Measurements from ENCODE around the gene NUDT8.
"Not testable (repeated sequence)": the region's sequence is repeated elsewhere in the genome, so short reads cannot be mapped to it uniquely, and the experiment has no call there.

Gene NUDT8

GRCh38 chr11:67605231-67606011, 24.3 kb downstream of the NUDT8 start:
- Histone ChIP-seq H3K4me3 (ENCODE audit: insufficient read length, low read depth) (no peak overlapping the region), H3K4me1 (ENCODE audit: insufficient read depth, insufficient read length) (peaks cover 21% of the 10 kb centered on the region), H3K9me3 (ENCODE audit: insufficient read depth, low read length) (peaks cover 26% of the 10 kb centered on the region), H3K36me3 (ENCODE audit: insufficient read depth, insufficient read length, low read length) (peaks cover 24% of the 10 kb centered on the region), H3K9ac (ENCODE audit: insufficient read length, low read depth) (peak overlapping the region; percentile 38), H3K27me3 (ENCODE audit: insufficient read depth, insufficient read length) (no peaks in the 10 kb centered on the region)
- TF ChIP-seq YY1 (IDR thresholded peaks at IDR 0.05; ENCODE audit: insufficient read depth, insufficient read length) (no peak), ZNF274 (IDR thresholded peaks at IDR 0.05; ENCODE audit: low read depth, low read length) (no peak), SUZ12 (IDR thresholded peaks at IDR 0.05; ENCODE audit: extremely low read depth, insufficient read depth, insufficient read length) (no peak)
- no peak for DNase-seq (ENCODE audit: low read depth, low spot score)

GRCh38 chr11:67604815-67605214, 24.9 kb downstream of the NUDT8 start:
- no peak overlapping the region for H3K4me3 ChIP-seq (ENCODE audit: insufficient read length, low read depth)
- H3K36me3 ChIP-seq (ENCODE audit: insufficient read depth, insufficient read length, low read length), result peaks cover 18% of the 10 kb centered on the region
- no peaks in the 10 kb centered on the region for H3K27me3 ChIP-seq (ENCODE audit: insufficient read depth, insufficient read length)
- H3K9ac ChIP-seq (ENCODE audit: insufficient read length, low read depth), result peak overlapping the region; percentile 38
- H3K9me3 ChIP-seq (ENCODE audit: insufficient read depth, low read length), result peaks cover 30% of the 10 kb centered on the region
- DNase-seq (ENCODE audit: low read depth, low spot score), result no peak
- H3K4me1 ChIP-seq (ENCODE audit: insufficient read depth, insufficient read length), result peaks cover 21% of the 10 kb centered on the region
- no peak for TF ChIP-seq ZNF274 (IDR thresholded peaks at IDR 0.05; ENCODE audit: low read depth, low read length)
- TF ChIP-seq SUZ12 (IDR thresholded peaks at IDR 0.05; ENCODE audit: extremely low read depth, insufficient read depth, insufficient read length), result no peak
- TF ChIP-seq YY1 (IDR thresholded peaks at IDR 0.05; ENCODE audit: insufficient read depth, insufficient read length), result no peak

GRCh38 chr11:67604119-67604518, 25.6 kb downstream of the NUDT8 start:
- not testable (repeated sequence) for H3K9ac ChIP-seq (ENCODE audit: insufficient read length, low read depth); DNase-seq (ENCODE audit: low read depth, low spot score); H3K27me3 ChIP-seq (ENCODE audit: insufficient read depth, insufficient read length); H3K4me3 ChIP-seq (ENCODE audit: insufficient read length, low read depth)
- peaks cover 11% of the 10 kb centered on the region for H3K36me3 ChIP-seq (ENCODE audit: insufficient read depth, insufficient read length, low read length)
- H3K9me3 ChIP-seq (ENCODE audit: insufficient read depth, low read length), result peaks cover 37% of the 10 kb centered on the region
- peaks cover 21% of the 10 kb centered on the region for H3K4me1 ChIP-seq (ENCODE audit: insufficient read depth, insufficient read length)

- no peak overlapping the region for H3K4me3 ChIP-seq (ENCODE audit: insufficient read length, low read depth)
- H3K4me1 ChIP-seq (ENCODE audit: insufficient read depth, insufficient read length), result peaks cover 19% of the 10 kb centered on the region
- H3K9ac ChIP-seq (ENCODE audit: insufficient read length, low read depth), result no peak overlapping the region
- peaks cover 58% of the 10 kb centered on the region for H3K9me3 ChIP-seq (ENCODE audit: insufficient read depth, low read length)
- H3K36me3 ChIP-seq (ENCODE audit: insufficient read depth, insufficient read length, low read length), result no peaks in the 10 kb centered on the region
- H3K27me3 ChIP-seq (ENCODE audit: insufficient read depth, insufficient read length), result no peaks in the 10 kb centered on the region
- no peak for DNase-seq (ENCODE audit: low read depth, low spot score)
- TF ChIP-seq ZNF274 (IDR thresholded peaks at IDR 0.05; ENCODE audit: low read depth, low read length) (no peak), YY1 (IDR thresholded peaks at IDR 0.05; ENCODE audit: insufficient read depth, insufficient read length) (no peak), SUZ12 (IDR thresholded peaks at IDR 0.05; ENCODE audit: extremely low read depth, insufficient read depth, insufficient read length) (no peak)
Measured at GRCh38 chr11:67601098-67601497, 28.6 kb downstream of the NUDT8 start.

GRCh38 chr11:67600324-67601029, 29.3 kb downstream of the NUDT8 start:
- Histone ChIP-seq H3K36me3 (ENCODE audit: insufficient read depth, insufficient read length, low read length) (no peaks in the 10 kb centered on the region), H3K4me3 (ENCODE audit: insufficient read length, low read depth) (no peak overlapping the region), H3K4me1 (ENCODE audit: insufficient read depth, insufficient read length) (peaks cover 15% of the 10 kb centered on the region), H3K9ac (ENCODE audit: insufficient read length, low read depth) (no peak overlapping the region), H3K27me3 (ENCODE audit: insufficient read depth, insufficient read length) (no peaks in the 10 kb centered on the region), H3K9me3 (ENCODE audit: insufficient read depth, low read length) (peaks cover 64% of the 10 kb centered on the region)
- no peak for DNase-seq (ENCODE audit: low read depth, low spot score)
- TF ChIP-seq YY1 (IDR thresholded peaks at IDR 0.05; ENCODE audit: insufficient read depth, insufficient read length) (no peak), SUZ12 (IDR thresholded peaks at IDR 0.05; ENCODE audit: extremely low read depth, insufficient read depth, insufficient read length) (no peak), ZNF274 (IDR thresholded peaks at IDR 0.05; ENCODE audit: low read depth, low read length) (no peak)

GRCh38 chr11:67599149-67599548, 30.6 kb downstream of the NUDT8 start:
- Histone ChIP-seq H3K4me3 (ENCODE audit: insufficient read length, low read depth) (no peak overlapping the region), H3K36me3 (ENCODE audit: insufficient read depth, insufficient read length, low read length) (no peaks in the 10 kb centered on the region), H3K9ac (ENCODE audit: insufficient read length, low read depth) (no peak overlapping the region), H3K27me3 (ENCODE audit: insufficient read depth, insufficient read length) (no peaks in the 10 kb centered on the region), H3K9me3 (ENCODE audit: insufficient read depth, low read length) (peaks cover 66% of the 10 kb centered on the region), H3K4me1 (ENCODE audit: insufficient read depth, insufficient read length) (peaks cover 3% of the 10 kb centered on the region)
- TF ChIP-seq YY1 (IDR thresholded peaks at IDR 0.05; ENCODE audit: insufficient read depth, insufficient read length) (no peak), ZNF274 (IDR thresholded peaks at IDR 0.05; ENCODE audit: low read depth, low read length) (no peak), SUZ12 (IDR thresholded peaks at IDR 0.05; ENCODE audit: extremely low read depth, insufficient read depth, insufficient read length) (no peak)
- no peak for DNase-seq (ENCODE audit: low read depth, low spot score)

- not testable (repeated sequence) for DNase-seq (ENCODE audit: low read depth, low spot score); H3K9ac ChIP-seq (ENCODE audit: insufficient read length, low read depth); H3K4me1 ChIP-seq (ENCODE audit: insufficient read depth, insufficient read length); H3K36me3 ChIP-seq (ENCODE audit: insufficient read depth, insufficient read length, low read length); H3K4me3 ChIP-seq (ENCODE audit: insufficient read length, low read depth); H3K27me3 ChIP-seq (ENCODE audit: insufficient read depth, insufficient read length)
- H3K9me3 ChIP-seq (ENCODE audit: insufficient read depth, low read length), result peaks cover 66% of the 10 kb centered on the region
Measured at GRCh38 chr11:67597963-67598362, 31.8 kb downstream of the NUDT8 start.

GRCh38 chr11:67597458-67597857, 32.3 kb downstream of the NUDT8 start:
- not testable (repeated sequence) for H3K27me3 ChIP-seq (ENCODE audit: insufficient read depth, insufficient read length); H3K4me1 ChIP-seq (ENCODE audit: insufficient read depth, insufficient read length); H3K36me3 ChIP-seq (ENCODE audit: insufficient read depth, insufficient read length, low read length); H3K9ac ChIP-seq (ENCODE audit: insufficient read length, low read depth); DNase-seq (ENCODE audit: low read depth, low spot score); H3K4me3 ChIP-seq (ENCODE audit: insufficient read length, low read depth)
- peaks cover 61% of the 10 kb centered on the region for H3K9me3 ChIP-seq (ENCODE audit: insufficient read depth, low read length)

Measured in NT2/D1 (cell line).